ENCODE results near the gene SCRN1.

The SCRN1 gene

DNA sequence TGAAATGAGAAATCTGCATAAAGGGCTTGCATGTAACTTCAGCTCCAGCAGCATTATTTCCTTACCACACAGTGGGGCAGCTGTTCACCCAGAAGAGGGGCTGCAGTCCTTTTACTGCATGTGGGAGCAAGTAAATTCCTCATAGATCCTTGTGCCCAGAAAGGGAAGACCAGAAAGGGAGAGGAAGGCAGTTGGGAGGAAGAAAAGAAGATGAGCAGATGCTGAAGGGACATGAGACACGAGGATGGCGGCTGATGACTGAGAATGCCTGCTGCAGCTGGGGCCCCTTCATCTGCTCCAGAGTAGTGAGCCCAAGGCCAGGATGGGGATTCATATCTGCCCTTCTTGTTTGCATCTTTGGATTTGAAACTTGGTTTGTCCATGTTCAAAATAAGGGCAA, 102.8 kb downstream of the SCRN1 start:
- Histone ChIP-seq H3K27ac (ENCODE audit: low read depth, low read length) (no peak overlapping the region), H3K18ac (ENCODE audit: low read length) (no peak overlapping the region), H2AK5ac (ENCODE audit: low read length) (no peak overlapping the region), H3K4me1 (ENCODE audit: control insufficient read depth in 1 of 2, insufficient read depth in 2 of 2, low read length in 2 of 2) (peaks cover 2 to 4% of the 10 kb centered on the region in 2 experiments), H4K91ac (ENCODE audit: low read depth, low read length) (no peak overlapping the region), H3K36me3 (ENCODE audit: control insufficient read depth in 1 of 2, insufficient read depth in 2 of 2, low read length in 2 of 2) (no peaks in the 10 kb centered on the region), H4K8ac (ENCODE audit: low read depth, low read length) (no peak overlapping the region), H3K27me3 (ENCODE audit: insufficient read depth, low read length) (peaks cover 5% of the 10 kb centered on the region), H3K4ac (ENCODE audit: low read depth, low read length) (no peak overlapping the region), H3K4me2 (ENCODE audit: low read length) (no peak overlapping the region), H3K4me3 (ENCODE audit: low read depth, low read length) (no peak overlapping the region), H3K9ac (ENCODE audit: low read length) (no peak overlapping the region), H3K23ac (ENCODE audit: low read length) (no peak overlapping the region), H3K9me3 (ENCODE audit: insufficient read depth, low read depth, low read length) (no peaks in the 10 kb centered on the region), H3K14ac (ENCODE audit: low read length) (no peak overlapping the region), H2BK12ac (ENCODE audit: low read length) (no peak overlapping the region), H2BK120ac (ENCODE audit: insufficient read depth, low read length, poor library complexity) (no peak overlapping the region), H3K79me1 (ENCODE audit: low read length) (no peaks in the 10 kb centered on the region), H4K12ac (ENCODE audit: low read depth, low read length) (no peak overlapping the region), H2BK5ac (ENCODE audit: low read depth, low read length, poor library complexity) (no peak overlapping the region), H3K79me2 (ENCODE audit: control insufficient read depth, insufficient read depth, low read length, poor library complexity) (no peaks in the 10 kb centered on the region), H2AFZ (ENCODE audit: insufficient read depth, low read length, poor library complexity) (no peak overlapping the region)
- DNase-seq = no peak
- WGBS (ENCODE audit: extremely low coverage, insufficient coverage, insufficient read length) = no CpG with 5 or more reads among the region's 2 CpGs

GRCh38 chr7:29885626-29886025, 104.0 kb downstream of the SCRN1 start:
- no peak overlapping the region for H4K91ac ChIP-seq (ENCODE audit: low read depth, low read length)
- H4K8ac ChIP-seq (ENCODE audit: low read depth, low read length) = no peak overlapping the region
- no CpG with 5 or more reads among the region's 3 CpGs for WGBS (ENCODE audit: extremely low coverage, insufficient coverage, insufficient read length)
- H2BK120ac ChIP-seq (ENCODE audit: insufficient read depth, low read length, poor library complexity) = no peak overlapping the region
- H3K9ac ChIP-seq (ENCODE audit: low read length) = no peak overlapping the region
- H2AFZ ChIP-seq (ENCODE audit: insufficient read depth, low read length, poor library complexity) = no peak overlapping the region
- H2AK5ac ChIP-seq (ENCODE audit: low read length) = no peak overlapping the region
- no peaks in the 10 kb centered on the region for H3K79me2 ChIP-seq (ENCODE audit: control insufficient read depth, insufficient read depth, low read length, poor library complexity)
- no peak overlapping the region for H3K4me2 ChIP-seq (ENCODE audit: low read length)
- no peak overlapping the region for H3K23ac ChIP-seq (ENCODE audit: low read length)
- peaks cover 2% of the 10 kb centered on the region for H3K9me3 ChIP-seq (ENCODE audit: insufficient read depth, low read depth, low read length)
- H3K27ac ChIP-seq (ENCODE audit: low read depth, low read length) = no peak overlapping the region
- no peak overlapping the region for H3K4ac ChIP-seq (ENCODE audit: low read depth, low read length)
- H3K18ac ChIP-seq (ENCODE audit: low read length) = no peak overlapping the region
- peaks cover 2 to 4% of the 10 kb centered on the region in 2 experiments for H3K4me1 ChIP-seq (ENCODE audit: control insufficient read depth in 1 of 2, insufficient read depth in 2 of 2, low read length in 2 of 2)
- no peak overlapping the region for H3K14ac ChIP-seq (ENCODE audit: low read length)
- DNase-seq = no peak
- no peak overlapping the region for H2BK12ac ChIP-seq (ENCODE audit: low read length)
- H4K12ac ChIP-seq (ENCODE audit: low read depth, low read length) = no peak overlapping the region
- H3K4me3 ChIP-seq (ENCODE audit: low read depth, low read length) = no peak overlapping the region
- peaks cover 5% of the 10 kb centered on the region for H3K27me3 ChIP-seq (ENCODE audit: insufficient read depth, low read length)
- H2BK5ac ChIP-seq (ENCODE audit: low read depth, low read length, poor library complexity) = no peak overlapping the region
- no peaks in the 10 kb centered on the region for H3K36me3 ChIP-seq (ENCODE audit: control insufficient read depth in 1 of 2, insufficient read depth in 2 of 2, low read length in 2 of 2)
- H3K79me1 ChIP-seq (ENCODE audit: low read length) = no peaks in the 10 kb centered on the region

- peaks cover 5% of the 10 kb centered on the region for H3K27me3 ChIP-seq (ENCODE audit: insufficient read depth, low read length)
- peaks cover 2% of the 10 kb centered on the region for H3K9me3 ChIP-seq (ENCODE audit: insufficient read depth, low read depth, low read length)
- peak overlapping the region; percentile 5 for H3K4me3 ChIP-seq (ENCODE audit: low read depth, low read length)
- no peaks in the 10 kb centered on the region for H3K36me3 ChIP-seq (ENCODE audit: control insufficient read depth in 1 of 2, insufficient read depth in 2 of 2, low read length in 2 of 2)
- H3K9ac ChIP-seq (ENCODE audit: low read length) = no peak overlapping the region
- no peak overlapping the region for H2AK5ac ChIP-seq (ENCODE audit: low read length)
- H3K4me1 ChIP-seq (ENCODE audit: control insufficient read depth in 1 of 2, insufficient read depth in 2 of 2, low read length in 2 of 2) = peaks cover 2 to 4% of the 10 kb centered on the region in 2 experiments
- WGBS (ENCODE audit: extremely low coverage, insufficient coverage, insufficient read length) = no CpG with 5 or more reads among the region's 28 CpGs
- H3K4ac ChIP-seq (ENCODE audit: low read depth, low read length) = no peak overlapping the region
- no peak overlapping the region for H3K14ac ChIP-seq (ENCODE audit: low read length)
- H3K27ac ChIP-seq (ENCODE audit: low read depth, low read length) = no peak overlapping the region
- H4K91ac ChIP-seq (ENCODE audit: low read depth, low read length) = no peak overlapping the region
- H2BK12ac ChIP-seq (ENCODE audit: low read length) = no peak overlapping the region
- no peak overlapping the region for H3K23ac ChIP-seq (ENCODE audit: low read length)
- H4K12ac ChIP-seq (ENCODE audit: low read depth, low read length) = no peak overlapping the region
- H3K79me2 ChIP-seq (ENCODE audit: control insufficient read depth, insufficient read depth, low read length, poor library complexity) = no peaks in the 10 kb centered on the region
- no peak overlapping the region for H2BK5ac ChIP-seq (ENCODE audit: low read depth, low read length, poor library complexity)
- H3K4me2 ChIP-seq (ENCODE audit: low read length) = peak overlapping the region; percentile 42
- no peak overlapping the region for H3K18ac ChIP-seq (ENCODE audit: low read length)
- H3K79me1 ChIP-seq (ENCODE audit: low read length) = no peaks in the 10 kb centered on the region
- H2AFZ ChIP-seq (ENCODE audit: insufficient read depth, low read length, poor library complexity) = no peak overlapping the region
- no peak overlapping the region for H2BK120ac ChIP-seq (ENCODE audit: insufficient read depth, low read length, poor library complexity)
- DNase-seq = no peak
- no peak overlapping the region for H4K8ac ChIP-seq (ENCODE audit: low read depth, low read length)
Observed at GRCh38 chr7:29884399-29885272, 105.0 kb downstream of the SCRN1 start.

GRCh38 chr7:29883462-29884398, 105.9 kb downstream of the SCRN1 start:
- no peak for DNase-seq
- Histone ChIP-seq H4K8ac (ENCODE audit: low read depth, low read length) (no peak overlapping the region), H3K4me2 (ENCODE audit: low read length) (peak overlapping the region; percentile 42), H2BK12ac (ENCODE audit: low read length) (no peak overlapping the region), H3K27ac (ENCODE audit: low read depth, low read length) (no peak overlapping the region), H3K9me3 (ENCODE audit: insufficient read depth, low read depth, low read length) (peaks cover 2% of the 10 kb centered on the region), H3K14ac (ENCODE audit: low read length) (no peak overlapping the region), H2AFZ (ENCODE audit: insufficient read depth, low read length, poor library complexity) (no peak overlapping the region), H3K27me3 (ENCODE audit: insufficient read depth, low read length) (peaks cover 5% of the 10 kb centered on the region), H2AK5ac (ENCODE audit: low read length) (no peak overlapping the region), H3K18ac (ENCODE audit: low read length) (no peak overlapping the region), H3K36me3 (ENCODE audit: control insufficient read depth in 1 of 2, insufficient read depth in 2 of 2, low read length in 2 of 2) (no peaks in the 10 kb centered on the region), H3K9ac (ENCODE audit: low read length) (no peak overlapping the region), H3K4ac (ENCODE audit: low read depth, low read length) (no peak overlapping the region), H3K4me3 (ENCODE audit: low read depth, low read length) (no peak overlapping the region), H2BK5ac (ENCODE audit: low read depth, low read length, poor library complexity) (no peak overlapping the region), H3K79me1 (ENCODE audit: low read length) (no peaks in the 10 kb centered on the region), H4K91ac (ENCODE audit: low read depth, low read length) (no peak overlapping the region), H3K23ac (ENCODE audit: low read length) (no peak overlapping the region), H3K4me1 (ENCODE audit: control insufficient read depth in 1 of 2, insufficient read depth in 2 of 2, low read length in 2 of 2) (peaks cover 2 to 4% of the 10 kb centered on the region in 2 experiments), H3K79me2 (ENCODE audit: control insufficient read depth, insufficient read depth, low read length, poor library complexity) (no peaks in the 10 kb centered on the region), H2BK120ac (ENCODE audit: insufficient read depth, low read length, poor library complexity) (no peak overlapping the region), H4K12ac (ENCODE audit: low read depth, low read length) (no peak overlapping the region)
- WGBS (ENCODE audit: extremely low coverage, insufficient coverage, insufficient read length) = no CpG with 5 or more reads among the region's 46 CpGs

All from trophoblast cell (in vitro differentiated cells and primary cell).